G401 (cell line): ENCODE measurements around the gene ATP2B3. TPM values are rescaled to one million over a fixed set of nuclear protein-coding genes. Genes with fewer than 3 reads are reported as not detected.

Experiments
- DNase-seq: peaks from one replicate; pipeline ENCODE4 v3.0.0-alpha.2; 2015; ENCODE audit warnings: low spot score
- in situ Hi-C: cut with HindIII; loops from 2 replicates; pipeline ENCODE4 v1.10.0; 2016; ENCODE audit warnings: low sequenced_read_pairs, mixed read lengths
- total RNA-seq: library from RNA; depleted of rRNA; stranded (reverse); fragments of >200 nt; shearing (Covaris generic); gene quantifications from 2 replicates; pipeline ENCODE4 v1.2.3, GENCODE V29; 2014

The ATP2B3 gene
- total RNA-seq, 1 experiment from 2014 or later: not detected

- in situ Hi-C loops: no loop called here
- DNase-seq: no peak
Measured at GRCh38 chrX:153487590-153488071, 29.8 kb upstream of the ATP2B3 start.

- in situ Hi-C loops: no loop called here
- DNase-seq: no peak
Measured at GRCh38 chrX:153488231-153488914, 29.1 kb upstream of the ATP2B3 start.

- in situ Hi-C loops: no loop called here
- DNase-seq: no peak
Measured at GRCh38 chrX:153490217-153490930, 27.1 kb upstream of the ATP2B3 start.

GRCh38 chrX:153491351-153491914 lies 26.0 kb upstream of the ATP2B3 start:
- in situ Hi-C loops: no loop called here
- DNase-seq: no peak

GRCh38 chrX:153491918-153492317 lies 25.5 kb upstream of the ATP2B3 start:
- in situ Hi-C loops: no loop called here
- no peak for DNase-seq

- DNase-seq: no peak
- in situ Hi-C loops: no loop called here
Measured at GRCh38 chrX:153492543-153492942, 24.9 kb upstream of the ATP2B3 start.

GRCh38 chrX:153493085-153493484 lies 24.4 kb upstream of the ATP2B3 start:
- in situ Hi-C loops: no loop called here
- no peak for DNase-seq

- no peak for DNase-seq
- in situ Hi-C loops: no loop called here
Measured at GRCh38 chrX:153494061-153494460, 23.4 kb upstream of the ATP2B3 start.

- in situ Hi-C loops: no loop called here
- DNase-seq: no peak
Measured at GRCh38 chrX:153494541-153495361, 22.7 kb upstream of the ATP2B3 start, which contains the start of gene BGN. Gene BGN, plus strand, starts transcription at chrX:153494980. Its CDS starts 9,652 bp downstream, at chrX:153504632.

GRCh38 chrX:153495362-153495751 lies 22.1 kb upstream of the ATP2B3 start:
- in situ Hi-C loops: no loop called here

GRCh38 chrX:153495903-153496589 lies 21.4 kb upstream of the ATP2B3 start:
- no peak for DNase-seq
- in situ Hi-C loops: no loop called here

More at GRCh38 chrX:153495362-153495751, 22.1 kb upstream of the ATP2B3 start:
- no peak for DNase-seq

- no peak for DNase-seq
- in situ Hi-C loops: no loop called here
Measured at GRCh38 chrX:153496590-153496959, 20.9 kb upstream of the ATP2B3 start.

GRCh38 chrX:153498453-153498852 lies 19.0 kb upstream of the ATP2B3 start:
- DNase-seq: no peak
- in situ Hi-C loops: no loop called here

GRCh38 chrX:153499341-153499740 lies 18.1 kb upstream of the ATP2B3 start:
- in situ Hi-C loops: no loop called here
- no peak for DNase-seq

- in situ Hi-C loops: no loop called here
Measured at GRCh38 chrX:153499876-153500275, 17.6 kb upstream of the ATP2B3 start.

GRCh38 chrX:153500676-153501280 lies 16.7 kb upstream of the ATP2B3 start:
- in situ Hi-C loops: no loop called here
- DNase-seq: no peak

More at GRCh38 chrX:153499876-153500275, 17.6 kb upstream of the ATP2B3 start:
- DNase-seq: peak; percentile 75

GRCh38 chrX:153501530-153501929 lies 15.9 kb upstream of the ATP2B3 start:
- in situ Hi-C loops: no loop called here
- DNase-seq: no peak

GRCh38 chrX:153502131-153502530 lies 15.3 kb upstream of the ATP2B3 start:
- in situ Hi-C loops: no loop called here
- DNase-seq: no peak
